ENCODE data around the gene NELFCD.
"Not testable (repeated sequence)": the region's sequence is repeated elsewhere in the genome, so short reads cannot be mapped to it uniquely, and the experiment has no call there.

GRCh38 chr20:58947797-58948388, 33.2 kb upstream of the NELFCD start:
- not testable (repeated sequence) for TF ChIP-seq CTCF (IDR thresholded peaks at IDR 0.05 in 2 of 3, conservative IDR thresholded peaks at IDR 0.05 in 1 of 3; ENCODE audit: borderline replicate concordance in 1 of 3, insufficient read depth in 1 of 3, low read depth in 2 of 3, low read length in 2 of 3); RAD21 (IDR thresholded peaks at IDR 0.05; ENCODE audit: low read depth); YY1 (IDR thresholded peaks at IDR 0.05; ENCODE audit: extremely low read depth, insufficient replicate concordance, low read depth, low read length); SP1 (IDR thresholded peaks at IDR 0.05; ENCODE audit: low read depth); ELF1 (IDR thresholded peaks at IDR 0.05; ENCODE audit: borderline replicate concordance, low read depth); JUND (IDR thresholded peaks at IDR 0.05); POLR2A (IDR thresholded peaks at IDR 0.05; ENCODE audit: borderline replicate concordance, extremely low read depth, insufficient read depth, insufficient read length); POLR2AphosphoS5 (IDR thresholded peaks at IDR 0.05; ENCODE audit: low read depth, low read length); EZH2 (IDR thresholded peaks at IDR 0.05); EGR1 (IDR thresholded peaks at IDR 0.05; ENCODE audit: low read depth); CBX3 (IDR thresholded peaks at IDR 0.05; ENCODE audit: low read depth); TCF7L2 (IDR thresholded peaks at IDR 0.05; ENCODE audit: borderline replicate concordance, extremely low read depth, insufficient read depth, insufficient read length)
- TF ChIP-seq, protein P1, sequence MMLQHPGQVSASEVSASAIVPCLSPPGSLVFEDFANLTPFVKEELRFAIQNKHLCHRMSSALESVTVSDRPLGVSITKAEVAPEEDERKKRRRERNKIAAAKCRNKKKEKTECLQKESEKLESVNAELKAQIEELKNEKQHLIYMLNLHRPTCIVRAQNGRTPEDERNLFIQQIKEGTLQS (IDR thresholded peaks at IDR 0.05) = not testable (repeated sequence)
